ENCODE results near the gene LDB2. TPM values are rescaled to one million over a fixed set of nuclear protein-coding genes. Genes with fewer than 3 reads are reported as not detected.

Gene LDB2
- total and polyA plus RNA-seq, 7 donors = 7.0 to 18.9 (median 10.1) TPM

DNA sequence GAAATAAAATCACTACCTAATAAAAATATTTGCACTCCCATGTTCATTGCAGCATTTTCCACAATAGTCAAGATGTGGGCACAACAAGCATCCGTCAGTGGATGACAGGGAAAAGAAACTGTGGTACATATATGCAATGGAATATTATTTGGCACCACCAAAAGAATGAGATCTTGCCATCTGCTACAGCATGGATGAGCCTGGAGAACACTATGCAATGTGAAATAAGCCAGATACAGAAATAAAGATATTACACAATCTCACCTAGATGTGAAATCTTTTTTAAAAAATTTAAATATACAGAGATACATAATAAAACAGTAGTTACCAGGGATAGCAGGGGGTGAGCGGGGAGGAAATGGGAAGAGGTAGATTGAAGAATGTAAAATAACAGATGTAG is 44.8 kb downstream of the LDB2 start:
- ATAC-seq (no peak), DNase-seq (no peak)
- no peak for TF ChIP-seq CTCF (IDR thresholded peaks at IDR 0.05)
- no peak overlapping the region for H3K4me3 ChIP-seq
- 90 to 94% (median 93%) methylated on average over 2 of the region's 2 CpGs for WGBS, 3 donors
- no peaks in the 10 kb centered on the region for H3K27me3 ChIP-seq (ENCODE audit: insufficient read depth in 3 of 3, low read length in 2 of 3)
- H3K9me3 ChIP-seq = no peaks in the 10 kb centered on the region
- H3K36me3 ChIP-seq (ENCODE audit: insufficient read depth in 1 of 2, low read depth in 1 of 2) = no peaks in the 10 kb centered on the region
- no peak overlapping the region for H3K27ac ChIP-seq
- no peaks in the 10 kb centered on the region for H3K4me1 ChIP-seq
- intact Hi-C loops (cut with DNase I) = no loop called here

GRCh38 chr4:16852644-16853043 is 45.8 kb downstream of the LDB2 start:
- DNase-seq (no peak), ATAC-seq (no peak)
- no peak for TF ChIP-seq CTCF (IDR thresholded peaks at IDR 0.05)
- Histone ChIP-seq H3K4me3 (no peak overlapping the region), H3K4me1 (no peaks in the 10 kb centered on the region), H3K36me3 (ENCODE audit: insufficient read depth in 1 of 2, low read depth in 1 of 2) (no peaks in the 10 kb centered on the region), H3K27me3 (ENCODE audit: insufficient read depth in 3 of 3, low read length in 2 of 3) (no peaks in the 10 kb centered on the region), H3K9me3 (no peaks in the 10 kb centered on the region), H3K27ac (no peak overlapping the region)
- intact Hi-C loops (cut with DNase I) = no loop called here

DNA sequence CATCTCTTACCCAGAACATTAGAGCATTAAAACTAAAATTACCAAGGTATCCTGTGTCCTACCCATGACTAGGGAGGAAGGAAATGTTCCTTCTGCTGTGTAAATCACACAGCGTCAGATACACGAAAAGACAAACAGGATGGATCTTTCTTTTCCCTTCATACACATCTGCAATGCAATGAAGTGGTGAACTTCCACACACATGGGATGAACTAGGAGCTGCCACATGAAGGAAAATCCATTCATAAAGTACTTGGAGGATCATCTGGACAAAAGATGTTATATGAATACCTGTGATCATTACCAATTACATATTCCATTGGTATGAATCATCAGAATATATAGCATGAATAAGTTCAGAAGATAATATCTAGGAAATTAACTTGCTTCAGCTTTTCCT is 46.2 kb downstream of the LDB2 start:
- DNase-seq = no peak
- no peak for TF ChIP-seq CTCF (IDR thresholded peaks at IDR 0.05)
- Histone ChIP-seq H3K9me3 (no peaks in the 10 kb centered on the region), H3K27ac (no peak overlapping the region), H3K4me1 (no peaks in the 10 kb centered on the region), H3K27me3 (ENCODE audit: insufficient read depth in 3 of 3, low read length in 2 of 3) (no peaks in the 10 kb centered on the region), H3K4me3 (no peak overlapping the region), H3K36me3 (ENCODE audit: insufficient read depth in 1 of 2, low read depth in 1 of 2) (no peaks in the 10 kb centered on the region)
- WGBS, 3 donors = 50 to 69% (median 68%) methylated on average over 2 of the region's 2 CpGs
- intact Hi-C loops (cut with DNase I) = no loop called here
- ATAC-seq = no peak

GRCh38 chr4:16846540-16847117 is 51.8 kb downstream of the LDB2 start:
- Histone ChIP-seq H3K27ac (no peak overlapping the region), H3K4me3 (no peak overlapping the region), H3K36me3 (ENCODE audit: insufficient read depth in 1 of 2, low read depth in 1 of 2) (no peaks in the 10 kb centered on the region), H3K4me1 (peaks cover 7% of the 10 kb centered on the region), H3K9me3 (no peaks in the 10 kb centered on the region), H3K27me3 (ENCODE audit: insufficient read depth in 3 of 3, low read length in 2 of 3) (no peaks in the 10 kb centered on the region)
- TF ChIP-seq CTCF (IDR thresholded peaks at IDR 0.05) = no peak
- ATAC-seq (no peak), DNase-seq (no peak)
- intact Hi-C loops (cut with DNase I) = no loop called here
- WGBS, 3 donors = 87 to 89% (median 88%) methylated on average over 2 of the region's 2 CpGs

All from psoas muscle (tissue), 8 donors.